Inflammatory macrophage treated with lipopolysaccharide for 4 hours (primary cell): Measurements from ENCODE around the gene NCBP3.
A peak's percentile ranks its signal among the peaks of the same experiment; 100 is the strongest.
"Not testable (repeated sequence)": the region's sequence is repeated elsewhere in the genome, so short reads cannot be mapped to it uniquely, and the experiment has no call there.

Experiments
- DNase-seq: peaks from one replicate; pipeline ENCODE4 v3.0.0-alpha.2; 2020

Gene NCBP3

DNA sequence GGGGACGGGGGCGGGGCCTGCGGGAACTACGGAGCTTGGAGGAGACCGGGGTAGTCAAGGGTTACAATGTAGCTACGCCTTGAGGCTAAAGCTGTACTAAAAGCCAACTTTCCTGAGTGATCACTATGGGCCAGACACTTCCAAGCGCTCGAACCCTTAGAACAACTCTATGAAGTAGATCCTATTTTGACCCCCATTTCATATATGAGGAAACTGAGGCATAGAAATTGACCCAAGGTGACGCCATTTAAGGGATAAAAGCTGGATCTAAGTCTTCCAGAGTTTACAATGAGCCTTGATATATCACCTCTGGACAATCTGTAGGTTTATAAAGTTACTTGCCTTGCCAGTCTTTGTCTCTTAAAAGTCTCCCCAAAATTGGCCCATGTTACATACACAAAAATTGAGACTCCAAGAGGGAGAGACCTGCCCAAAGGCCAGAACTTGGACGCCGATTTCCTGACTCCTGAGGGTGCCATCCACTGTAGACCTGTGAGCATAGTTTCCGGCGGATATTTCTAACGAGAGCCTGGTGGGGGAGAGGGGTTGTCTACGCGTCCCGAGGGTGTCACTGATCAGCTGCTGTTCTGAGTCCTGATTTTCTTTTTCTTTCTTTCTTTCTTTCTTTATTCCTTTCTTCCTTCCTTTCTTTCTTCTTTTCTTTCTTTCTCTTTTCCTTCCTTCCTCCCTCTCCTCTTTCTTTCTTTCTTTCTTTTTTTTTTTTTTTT, 555 bp upstream of the NCBP3 start:
- no peak for DNase-seq

DNA sequence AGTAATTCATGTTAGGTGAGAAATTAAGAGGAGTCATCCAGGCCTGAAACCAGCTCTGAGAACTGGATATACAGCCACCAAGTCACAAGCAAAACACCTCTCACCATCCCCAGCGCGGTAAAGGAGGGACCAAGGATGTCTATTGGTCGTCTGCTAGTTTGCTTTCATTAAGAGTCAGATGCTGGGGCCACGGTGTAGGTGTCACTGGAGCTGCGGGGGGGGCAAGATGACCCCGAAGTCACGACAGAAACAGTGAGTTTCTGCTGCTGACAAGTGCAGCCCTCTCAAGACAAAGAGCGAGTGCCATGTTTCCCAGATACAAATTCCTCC, 790 bp downstream of the NCBP3 start:
- peak; percentile 23 for DNase-seq

DNA sequence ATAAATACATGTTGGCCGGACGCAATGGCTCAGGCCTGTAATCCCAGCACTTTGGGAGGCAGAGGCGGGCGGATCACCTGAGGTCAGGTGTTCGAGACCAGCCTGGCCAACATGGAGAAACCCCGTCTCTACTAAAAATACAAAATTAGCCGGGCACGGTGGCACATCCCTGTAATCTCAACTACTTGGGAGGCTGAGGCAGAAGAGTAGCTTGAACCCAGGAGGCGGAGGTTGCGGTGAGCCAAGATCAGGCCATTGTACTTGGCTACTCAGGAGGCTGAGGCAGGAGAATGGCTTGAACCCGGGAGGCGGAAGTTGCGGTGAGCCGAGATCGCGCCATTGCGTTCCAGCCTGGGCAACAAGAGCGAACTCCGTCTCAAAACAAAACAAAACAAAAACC, 1.5 kb downstream of the NCBP3 start:
- DNase-seq = not testable (repeated sequence)

DNA sequence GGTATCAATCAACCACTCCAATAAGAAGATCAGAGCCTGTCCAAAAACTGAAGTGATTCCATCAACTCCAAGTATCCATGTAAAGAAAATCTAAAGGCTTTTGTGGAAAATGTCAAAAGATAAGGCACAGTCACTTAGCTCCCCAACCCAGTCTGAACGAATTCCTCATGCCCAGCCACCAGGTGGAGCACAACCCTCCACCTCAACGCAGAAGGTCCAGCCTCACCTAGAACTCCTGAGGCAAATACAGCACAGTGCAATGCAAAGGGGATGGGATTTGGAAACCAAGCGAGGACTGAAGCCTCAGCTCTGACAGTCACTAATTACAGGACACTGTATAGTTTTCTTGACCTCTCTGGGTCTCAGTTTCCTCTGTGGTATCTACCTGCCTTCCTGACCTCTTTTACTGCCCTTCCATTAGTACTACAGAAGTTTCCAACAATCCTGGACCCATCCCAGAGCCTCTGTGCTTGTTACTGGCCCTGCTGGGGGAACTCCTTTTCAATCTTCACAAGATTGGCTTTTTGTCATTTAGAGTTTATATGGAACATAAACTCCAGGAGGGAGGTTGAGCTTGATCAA, 2.0 kb downstream of the NCBP3 start:
- peak; percentile 25 for DNase-seq

DNA sequence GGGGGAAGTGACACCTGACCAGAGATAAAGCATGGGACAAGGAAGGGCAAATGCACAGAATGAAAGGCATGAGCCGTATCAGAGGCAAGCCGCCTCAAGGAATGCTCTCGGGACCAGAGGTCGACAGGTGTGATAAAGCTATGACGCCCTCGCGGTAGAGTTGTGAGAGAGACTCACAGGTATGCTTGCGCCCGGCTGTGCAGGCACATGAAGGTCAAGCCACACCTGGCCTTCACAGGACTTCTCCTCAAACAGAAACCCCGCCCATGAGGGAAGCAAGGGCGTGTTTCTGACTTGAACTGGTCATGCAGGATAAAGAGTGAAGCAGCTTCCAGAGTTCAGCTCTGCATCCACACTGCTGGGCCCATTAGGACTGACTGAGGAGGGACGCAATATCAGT, 7.8 kb downstream of the NCBP3 start:
- DNase-seq = no peak

DNA sequence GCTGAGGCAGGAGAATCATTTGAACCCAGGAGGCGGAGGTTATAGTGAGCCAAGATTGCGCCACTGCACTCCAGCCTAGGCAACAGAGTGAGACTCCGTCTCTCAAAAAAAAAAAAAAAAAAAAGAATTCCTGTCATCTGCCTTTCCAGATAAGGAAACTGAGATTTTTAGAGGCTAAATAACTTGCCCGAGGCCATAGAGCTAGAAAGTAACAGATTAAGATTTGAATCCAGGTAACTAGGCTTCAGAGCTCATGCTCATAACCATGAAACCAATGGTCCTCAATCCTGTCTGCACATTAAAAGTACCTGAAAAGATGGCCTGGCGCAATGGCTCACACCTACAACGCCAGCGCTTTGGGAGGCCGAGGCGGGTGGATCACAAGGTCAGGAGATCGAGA, 9.5 kb downstream of the NCBP3 start:
- no peak for DNase-seq

DNA sequence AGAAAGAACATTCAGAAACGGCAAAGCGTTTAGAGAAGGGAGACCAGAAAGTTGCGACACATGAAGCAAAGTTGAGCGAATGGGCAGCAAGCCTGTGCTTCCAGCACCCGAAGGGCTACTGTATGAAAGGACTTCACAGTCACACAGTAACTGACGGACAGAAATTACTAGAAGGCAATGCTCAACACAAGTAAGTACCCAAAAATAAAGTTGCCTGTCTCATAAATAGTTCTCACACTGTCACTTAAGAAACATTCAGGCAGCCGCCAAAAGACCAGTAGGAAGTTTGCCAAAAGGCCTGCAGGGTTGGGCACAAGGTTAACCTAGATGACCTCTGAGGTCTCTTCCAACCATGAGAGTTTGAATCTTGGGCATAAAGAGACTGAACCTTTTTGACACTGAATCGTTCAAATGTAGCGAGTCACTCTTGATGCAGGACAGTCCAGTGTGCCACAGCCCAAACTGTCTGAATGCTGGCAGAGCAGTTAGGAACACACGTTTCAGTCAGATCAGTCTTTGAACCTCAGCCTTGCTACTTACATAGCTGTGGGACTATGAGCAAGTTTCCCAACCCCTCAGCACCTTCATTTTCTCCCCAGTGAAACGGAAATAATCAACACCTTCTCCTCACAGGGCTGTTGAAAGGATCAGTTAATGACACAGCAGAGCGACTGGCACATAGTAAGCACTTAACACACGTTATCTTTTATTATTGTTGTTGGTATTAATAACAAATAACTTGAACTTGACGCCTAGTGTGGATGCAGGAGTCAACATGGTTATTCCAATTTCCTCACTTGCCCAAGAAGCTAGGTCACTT, 10.4 kb downstream of the NCBP3 start:
- DNase-seq = peak; percentile 33

DNA sequence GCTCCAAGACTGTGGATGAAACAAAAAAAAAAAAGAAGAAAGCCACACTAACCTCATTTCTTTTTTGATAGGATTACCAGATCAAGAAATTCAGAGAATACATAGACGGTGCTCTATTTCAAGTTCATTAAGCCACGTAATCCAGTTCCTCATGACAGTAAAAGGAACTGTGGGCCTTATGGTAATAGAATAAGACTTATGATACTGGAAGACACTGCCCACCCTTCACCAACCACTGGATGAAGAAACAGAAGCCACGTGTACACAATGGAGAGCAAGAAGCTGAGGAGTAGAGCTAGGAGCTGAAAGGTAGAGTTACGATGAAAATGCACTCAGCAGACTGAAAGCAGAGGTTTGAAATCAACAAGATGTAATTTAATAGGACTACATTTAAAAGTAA, 11.2 kb downstream of the NCBP3 start:
- peak; percentile 85 for DNase-seq

DNA sequence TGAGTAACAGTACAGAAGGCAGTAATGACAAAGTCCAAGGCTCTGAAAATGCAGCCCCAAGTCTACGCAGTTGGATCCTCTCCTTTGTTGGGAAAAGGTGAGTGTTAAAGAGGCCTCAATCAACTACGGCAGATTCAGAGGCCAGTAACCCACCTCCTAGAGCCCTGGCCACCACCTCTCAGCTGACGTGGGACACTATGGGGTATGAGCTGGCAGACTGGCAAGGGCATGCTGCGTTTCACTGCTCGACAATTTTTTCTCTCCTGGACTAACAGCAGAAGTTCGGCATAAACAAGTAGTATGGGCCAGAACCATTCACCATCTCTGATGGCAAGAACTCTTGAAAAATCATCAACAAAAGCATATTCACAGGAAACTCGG, 17.2 kb downstream of the NCBP3 start:
- no peak for DNase-seq

DNA sequence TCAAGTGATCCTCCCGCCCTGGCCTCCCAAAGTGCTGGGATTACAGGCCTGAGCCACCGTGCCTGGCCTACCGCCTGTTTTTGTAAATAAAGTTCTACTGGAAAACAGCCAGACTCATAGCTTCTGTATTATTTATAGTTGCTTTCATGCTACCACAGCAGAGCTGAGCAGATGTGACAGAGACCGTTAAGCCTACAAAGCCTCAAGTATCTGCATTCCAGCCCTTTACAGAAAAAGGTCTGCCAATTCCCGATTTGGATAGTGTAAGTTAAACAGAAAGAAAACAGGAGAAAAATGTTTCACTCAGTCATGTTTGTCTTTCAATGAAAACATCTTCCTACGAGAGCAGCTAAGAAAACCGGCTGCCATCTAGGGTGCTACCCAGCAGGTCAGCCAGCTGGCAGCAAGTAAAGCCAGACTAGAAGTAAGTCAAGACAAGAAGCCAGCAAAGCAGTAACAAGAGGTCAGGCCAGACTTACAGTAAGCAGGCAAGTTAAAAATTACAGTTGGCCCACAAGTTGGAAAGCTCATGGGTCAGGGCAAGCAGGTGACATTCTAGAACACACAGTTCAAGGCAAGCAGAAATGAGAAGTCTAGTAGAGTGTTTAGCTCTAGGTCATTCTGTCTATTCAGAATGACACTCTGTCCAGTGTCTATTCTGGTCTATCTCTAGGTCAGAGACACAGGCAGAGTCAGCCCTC, 17.7 kb downstream of the NCBP3 start:
- DNase-seq = no peak

DNA sequence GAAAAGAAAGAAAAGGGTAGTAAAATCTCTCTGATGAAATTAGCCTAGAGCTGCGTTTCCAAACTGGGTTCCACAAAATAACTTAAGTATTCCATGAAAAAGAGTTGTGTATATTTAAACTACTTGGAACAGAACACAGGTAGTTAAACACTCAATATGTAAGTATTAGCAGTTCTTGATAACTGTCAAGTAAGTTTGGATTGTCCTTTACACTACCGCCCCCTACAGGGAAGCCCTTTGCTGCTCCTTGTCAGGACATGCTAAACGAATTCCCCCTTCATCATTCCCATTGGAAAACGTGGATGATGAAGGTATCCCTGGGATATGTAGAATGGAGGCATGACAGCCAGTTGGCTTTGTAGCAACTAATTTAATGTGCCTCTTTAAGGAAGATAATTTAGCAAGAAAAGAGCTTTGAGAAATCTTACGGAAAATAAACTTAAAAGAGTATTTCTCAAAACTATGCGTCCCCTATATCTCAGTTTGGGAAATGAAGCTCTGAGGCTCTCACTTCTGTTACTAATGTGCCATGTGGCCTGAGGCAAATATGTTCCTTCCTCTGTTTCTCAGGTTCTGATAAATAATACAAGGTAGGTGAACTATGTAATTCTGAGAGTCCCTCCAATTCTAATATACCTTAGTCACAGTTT, 18.8 kb downstream of the NCBP3 start:
- DNase-seq = peak; percentile 70

DNA sequence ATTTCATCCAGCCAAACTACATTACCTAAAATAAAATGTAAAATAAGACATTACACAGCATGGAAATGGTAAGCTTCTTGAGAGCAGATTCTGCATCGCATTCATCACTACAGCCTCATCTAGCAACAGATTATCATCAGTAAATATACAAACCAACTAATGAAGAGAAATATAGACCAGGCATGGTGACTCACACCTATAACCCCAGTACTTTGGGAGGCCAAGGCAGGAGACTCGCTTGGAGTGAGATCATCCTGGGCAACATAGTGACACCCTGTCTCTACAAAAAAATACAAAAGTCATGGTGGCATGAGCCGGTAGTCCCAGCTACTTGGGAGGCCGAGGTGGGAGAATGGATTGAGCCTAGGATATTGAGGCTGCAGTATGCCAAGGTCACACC, 19.9 kb downstream of the NCBP3 start:
- no peak for DNase-seq

DNA sequence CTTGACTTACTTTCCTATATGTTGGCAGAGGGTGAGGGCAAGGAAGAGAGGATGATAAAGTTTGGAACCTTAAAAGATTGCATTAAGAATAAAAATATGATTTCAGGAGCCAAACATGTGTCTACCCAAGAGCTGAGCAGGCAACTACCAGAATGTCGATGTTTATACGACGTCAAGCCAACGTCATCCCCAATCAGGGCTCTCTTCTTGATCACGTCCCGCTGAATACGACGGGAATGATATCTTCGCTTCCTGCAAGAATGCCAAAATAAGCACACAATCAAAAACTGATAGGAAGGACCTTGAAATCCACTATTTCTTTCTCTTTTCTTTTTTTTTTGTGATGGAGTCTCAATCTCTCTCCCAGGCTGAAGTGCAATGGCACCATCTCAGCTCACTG, 24.9 kb downstream of the NCBP3 start:
- no peak for DNase-seq

DNA sequence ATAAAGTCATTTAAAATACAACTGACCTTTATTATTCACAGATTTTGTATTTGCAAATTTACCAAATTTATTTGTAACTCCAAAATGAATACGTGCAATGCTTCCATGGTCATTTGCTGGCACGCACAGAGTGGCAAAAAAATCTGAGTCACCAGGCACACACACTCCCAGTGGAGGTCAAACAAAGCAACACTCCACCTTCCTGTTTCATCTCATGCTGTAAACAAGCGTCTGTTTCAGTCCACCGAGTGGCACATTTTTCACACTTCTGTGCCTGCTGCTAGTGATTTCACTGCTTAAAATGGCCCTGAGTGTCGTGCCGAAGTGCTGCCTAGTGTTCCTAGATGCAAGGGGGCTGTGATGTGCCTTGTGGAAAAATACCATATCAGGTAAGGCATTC, 27.3 kb downstream of the NCBP3 start:
- no peak for DNase-seq

DNA sequence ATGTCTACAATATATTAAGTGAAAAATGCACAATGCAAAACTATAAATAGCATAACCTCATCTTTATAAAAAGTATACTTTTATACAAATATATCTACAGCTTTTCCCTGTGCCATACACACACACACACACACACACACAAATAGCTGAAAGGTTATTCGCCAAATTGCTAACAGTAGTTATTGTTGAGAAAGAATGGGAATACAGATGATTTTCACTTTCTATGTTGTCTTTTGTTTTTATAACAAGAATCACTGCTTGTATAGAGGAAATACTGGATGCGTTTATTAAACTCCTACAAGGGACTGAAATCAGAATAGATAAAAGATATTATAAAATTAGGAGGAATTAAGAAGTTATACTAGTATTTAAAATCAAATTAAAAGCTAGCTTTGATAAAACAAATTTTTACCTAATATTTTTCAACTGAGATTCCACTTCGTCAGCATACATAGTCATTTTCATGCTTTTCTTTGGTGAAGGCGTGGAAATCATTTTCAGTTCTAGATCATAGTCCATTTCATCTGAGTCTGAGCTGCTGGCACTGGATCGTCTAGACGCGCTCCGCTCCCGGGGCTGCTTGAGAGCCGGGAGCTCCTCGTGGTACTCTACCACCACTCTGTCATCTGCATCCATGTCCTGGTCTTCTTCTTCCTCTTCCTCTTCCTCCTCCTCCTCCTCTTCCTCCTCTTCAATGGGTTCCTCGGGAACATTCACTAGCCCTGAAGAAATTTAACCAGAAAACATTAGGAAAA, 28.0 kb downstream of the NCBP3 start:
- no peak for DNase-seq

DNA sequence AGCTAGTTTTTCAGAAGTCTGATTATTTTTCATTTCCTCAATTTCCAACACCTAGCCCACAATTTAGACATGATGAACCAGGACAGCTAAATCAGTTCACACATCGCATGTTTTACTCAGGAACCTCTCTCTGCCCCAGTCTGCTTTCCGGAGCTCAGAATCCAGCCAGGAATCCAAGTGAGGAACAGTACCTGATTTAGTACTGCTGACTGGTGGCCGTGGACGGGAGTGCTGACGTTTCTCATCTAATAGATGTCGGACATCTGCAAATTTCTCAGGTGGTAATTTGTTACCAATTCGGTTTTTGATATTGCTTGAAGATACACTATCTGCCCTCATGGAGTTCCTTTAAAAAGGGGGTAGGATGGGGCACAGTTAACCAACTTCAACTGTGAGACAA, 30.1 kb downstream of the NCBP3 start:
- no peak for DNase-seq

DNA sequence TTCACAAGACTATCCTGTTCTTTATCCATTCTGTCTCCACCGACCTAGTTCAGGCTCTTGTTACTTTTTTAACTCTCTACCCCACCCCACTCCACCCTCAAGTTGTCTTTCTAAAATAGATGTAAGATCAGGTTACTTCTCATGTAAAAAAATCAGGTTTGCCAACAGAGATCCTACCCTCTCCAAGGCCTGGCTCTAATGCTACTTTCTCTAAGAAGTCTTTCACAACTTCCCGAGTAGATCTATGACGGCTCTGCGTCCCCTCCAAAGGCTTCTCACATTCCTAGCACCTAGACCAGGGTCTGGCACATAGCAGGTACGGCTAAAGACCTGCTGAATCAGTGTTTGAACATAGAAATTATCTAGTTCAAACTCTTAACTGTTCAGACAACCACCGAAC, 30.9 kb downstream of the NCBP3 start:
- no peak for DNase-seq

DNA sequence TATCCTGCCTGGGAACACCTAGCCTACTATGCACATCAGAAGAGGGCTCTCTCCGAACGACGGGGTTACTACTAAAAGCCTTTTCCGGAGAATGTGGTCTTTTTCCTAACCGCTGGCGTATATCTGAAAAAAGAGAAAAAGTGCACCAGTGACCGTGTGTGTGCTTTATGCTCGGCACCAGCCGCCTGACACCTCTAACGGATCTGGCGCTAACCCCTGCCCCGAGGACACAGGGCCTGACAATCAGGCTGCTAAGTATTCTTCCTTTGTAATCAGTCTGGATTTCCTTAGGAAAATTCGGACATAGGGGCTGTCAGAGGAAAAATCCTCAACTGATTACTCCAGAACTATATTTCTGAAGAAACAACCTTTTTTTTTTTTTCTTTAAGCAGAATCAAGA, 31.7 kb downstream of the NCBP3 start:
- DNase-seq = no peak

DNA sequence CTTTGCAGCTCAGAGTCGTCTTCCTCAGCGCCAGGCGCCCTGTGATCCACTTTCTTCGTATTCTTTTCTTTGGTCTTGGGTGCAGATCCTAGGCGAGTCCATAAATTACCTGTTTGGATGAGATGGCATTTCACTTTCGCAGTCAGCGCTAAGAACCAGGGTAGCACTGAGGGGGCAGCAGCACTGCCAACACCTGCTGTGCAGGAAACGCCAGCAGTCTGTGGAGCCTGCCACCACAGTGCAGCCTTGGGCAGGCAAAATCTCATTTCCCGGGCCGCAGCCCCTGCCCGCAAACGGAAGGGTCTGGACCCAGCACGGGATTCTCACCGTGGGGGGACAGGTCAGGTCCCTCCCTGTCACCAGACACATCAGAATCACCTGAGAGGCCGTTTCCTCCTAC, 32.9 kb downstream of the NCBP3 start:
- no peak for DNase-seq

DNA sequence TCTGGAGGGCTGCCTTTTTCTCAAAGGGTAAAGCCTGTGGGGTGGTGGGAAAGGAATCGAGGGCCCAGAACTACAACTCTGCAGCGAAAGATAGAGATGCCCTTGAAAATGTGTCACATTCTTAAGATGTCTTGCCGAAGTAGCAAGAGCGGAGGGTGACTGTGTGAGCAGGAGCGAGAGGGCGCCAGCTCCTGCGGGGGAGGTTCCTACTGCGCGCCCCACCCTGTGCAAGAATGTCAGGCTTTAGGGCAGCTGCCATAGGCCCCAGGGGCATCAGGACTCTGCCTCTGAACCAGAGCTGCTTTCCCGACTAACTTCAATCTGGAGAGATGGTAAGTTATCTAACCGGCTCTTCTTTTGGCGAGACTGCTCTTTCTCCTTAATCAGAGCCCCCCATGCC, 33.3 kb downstream of the NCBP3 start:
- DNase-seq = no peak

DNA sequence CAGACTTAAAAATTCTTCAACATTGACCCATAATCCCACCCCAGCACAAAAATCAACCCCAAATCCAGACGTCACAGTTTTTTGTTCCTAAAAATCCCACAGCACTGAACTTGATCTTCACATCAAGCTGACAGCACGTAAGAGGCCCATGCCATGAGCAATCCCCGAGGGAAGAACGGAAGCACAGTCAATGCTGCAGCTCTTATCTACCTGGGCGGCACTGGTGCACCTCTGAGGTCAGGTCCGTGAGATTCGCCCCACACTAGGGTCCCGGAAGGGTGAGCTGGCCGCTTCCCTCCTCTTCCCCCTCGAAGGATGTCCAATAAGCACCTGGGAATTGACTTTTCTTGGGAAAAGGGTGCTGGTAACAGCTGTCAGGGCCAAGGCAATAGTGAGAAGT, 33.8 kb downstream of the NCBP3 start:
- DNase-seq = no peak

DNA sequence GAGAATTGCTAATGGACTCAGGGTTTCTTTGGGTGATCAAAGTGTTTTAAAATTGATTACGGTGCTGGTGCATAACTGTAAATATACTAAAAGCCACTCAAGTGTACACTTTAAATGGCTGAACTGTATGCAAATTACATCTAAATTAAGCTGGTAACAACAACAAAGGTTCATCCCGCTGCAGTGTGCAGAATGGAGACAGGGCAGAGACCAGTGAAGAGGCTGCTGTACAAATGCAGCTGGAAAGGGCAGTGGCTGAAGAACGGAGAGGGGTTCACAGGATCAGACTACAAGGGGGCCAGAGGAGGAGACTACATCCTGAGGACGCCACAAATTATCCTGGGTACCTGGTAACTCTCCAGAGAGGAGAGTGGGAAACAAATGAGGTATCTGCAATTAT, 36.0 kb downstream of the NCBP3 start:
- no peak for DNase-seq

DNA sequence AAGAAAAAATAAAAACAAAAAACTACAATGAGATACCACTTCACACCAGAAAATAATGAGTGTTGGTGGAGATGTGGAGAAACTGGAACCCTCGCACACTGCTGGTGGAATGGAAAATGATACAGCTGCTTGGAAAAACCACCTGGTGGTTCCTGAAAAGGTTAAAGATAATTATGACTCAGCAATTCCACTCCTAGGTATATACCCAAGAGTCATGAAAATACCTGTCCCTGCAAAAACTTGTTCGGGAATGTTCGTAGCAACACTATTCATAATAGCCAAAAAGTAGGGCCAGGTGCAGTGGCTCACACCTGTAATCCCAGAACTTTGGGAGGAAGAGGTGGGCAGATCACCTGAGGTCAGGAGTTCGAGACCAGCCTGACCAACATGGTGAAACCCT, 36.9 kb downstream of the NCBP3 start:
- DNase-seq = no peak
